ENCODE results near the gene PSG1.
A peak's percentile ranks its signal among the peaks of the same experiment; 100 is the strongest.
"Not testable (repeated sequence)": the region's sequence is repeated elsewhere in the genome, so short reads cannot be mapped to it uniquely, and the experiment has no call there.

PSG1 gene

GRCh38 chr19:42879613-42880012 lies at the start of gene PSG1:
TSS of gene PSG1 (minus strand) at chr19:42879713. CDS start at chr19:42879581, 132 bp downstream.
- FAIRE-seq (no peak), DNase-seq (ENCODE audit: low spot score) (no peak)

GRCh38 chr19:42928896-42929295 lies 49.4 kb upstream of the PSG1 start:
- FAIRE-seq = no peak
- no peak for DNase-seq (ENCODE audit: low spot score)

DNA sequence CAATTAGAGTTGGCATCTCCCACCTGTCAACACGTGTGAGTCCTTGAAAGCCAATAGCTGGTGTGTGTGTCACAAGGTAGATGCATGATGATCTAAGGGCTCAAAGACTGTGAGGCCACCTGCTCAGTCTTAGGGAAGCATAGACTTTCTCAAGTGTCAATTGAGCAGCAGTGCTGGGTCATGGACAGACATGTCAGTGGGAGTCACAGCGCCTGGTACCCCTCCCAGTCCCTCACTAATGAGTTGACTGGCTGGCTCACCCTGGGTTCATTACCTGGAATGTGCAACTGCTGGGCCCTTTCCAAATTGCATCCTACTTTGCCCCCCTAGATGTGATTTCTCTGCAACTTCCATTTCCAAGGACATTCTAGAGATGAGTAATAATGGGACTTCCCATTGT lies 47.3 kb upstream of the PSG1 start:
- no peak for FAIRE-seq
- DNase-seq (ENCODE audit: low spot score) = no peak

- not testable (repeated sequence) for FAIRE-seq
- DNase-seq (ENCODE audit: low spot score) = peak; percentile 48
These were observed 43.6 kb upstream of the PSG1 start for GRCh38 chr19:42923106-42923505.

DNA sequence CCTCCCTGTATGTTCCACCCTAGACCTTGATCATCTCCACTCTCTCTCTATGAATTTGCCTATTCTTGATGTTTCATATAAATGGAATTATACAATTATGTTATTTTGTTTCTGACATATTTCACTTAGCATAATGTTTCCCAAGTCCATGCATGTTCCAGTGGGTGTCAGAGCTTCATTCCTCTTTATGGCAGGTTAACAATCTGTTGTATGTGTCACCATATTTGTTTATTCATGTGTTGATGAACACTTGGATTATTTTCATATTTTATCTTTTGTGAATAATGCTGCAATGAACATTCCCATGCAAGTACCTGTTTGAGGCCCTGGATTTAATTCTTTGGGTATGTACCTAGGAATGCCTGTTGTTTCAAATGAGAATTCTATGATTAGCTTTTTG lies 41.5 kb upstream of the PSG1 start:
- not testable (repeated sequence) for FAIRE-seq

GRCh38 chr19:42919757-42920079 lies 40.2 kb upstream of the PSG1 start:
- DNase-seq (ENCODE audit: low spot score) = no peak
- FAIRE-seq = no peak

More for the DNA sequence above, 41.5 kb upstream of the PSG1 start:
- not testable (repeated sequence) for DNase-seq (ENCODE audit: low spot score)

- not testable (repeated sequence) for DNase-seq (ENCODE audit: low spot score); FAIRE-seq
These were observed 39.7 kb upstream of the PSG1 start for GRCh38 chr19:42919070-42919756.

DNA sequence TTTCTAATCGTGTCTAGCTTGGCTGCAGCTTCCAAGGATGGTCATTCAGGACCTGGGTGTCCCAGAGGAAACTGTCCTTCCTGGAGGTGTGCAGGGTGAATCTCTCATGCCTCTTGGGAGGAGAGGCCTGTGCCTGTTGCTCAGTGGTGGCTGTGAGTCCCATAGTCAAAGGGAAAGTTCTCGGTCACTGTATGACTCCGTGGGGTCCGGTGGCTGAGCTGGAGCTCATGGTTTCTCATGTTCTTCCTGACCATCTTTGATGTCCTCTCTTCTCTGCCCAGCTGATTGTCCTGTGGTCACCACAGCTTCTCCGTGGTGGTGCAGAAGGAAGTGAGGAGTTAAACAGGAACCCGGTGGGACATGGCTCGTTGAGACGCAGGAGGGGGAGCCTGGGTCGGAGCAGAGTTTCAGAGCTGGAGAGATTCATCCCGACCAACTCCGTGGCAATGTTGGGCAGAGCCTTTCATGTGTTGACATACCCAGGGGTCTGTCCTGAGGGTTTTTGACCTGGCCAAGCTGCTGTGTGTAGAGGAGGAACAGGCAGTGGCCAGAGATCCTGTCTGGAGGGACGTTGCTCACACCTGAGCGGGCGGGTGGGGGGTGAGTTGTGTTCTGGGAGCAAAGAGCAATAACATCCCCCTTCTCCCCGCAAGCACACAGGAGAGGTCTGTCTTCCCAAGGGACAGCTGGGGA lies 39.0 kb upstream of the PSG1 start:
- not testable (repeated sequence) for FAIRE-seq

GRCh38 chr19:42917634-42918033 lies 38.1 kb upstream of the PSG1 start, which contains the start of gene PSG6:
TSS of gene PSG6 (minus strand) at chr19:42917894. CDS start at chr19:42917792, 102 bp downstream.
- FAIRE-seq = not testable (repeated sequence)

More for the DNA sequence above, 39.0 kb upstream of the PSG1 start:
- not testable (repeated sequence) for DNase-seq (ENCODE audit: low spot score)

GRCh38 chr19:42916931-42917330 lies 37.4 kb upstream of the PSG1 start:
- FAIRE-seq; DNase-seq (ENCODE audit: low spot score): not testable (repeated sequence)

More at GRCh38 chr19:42917634-42918033, 38.1 kb upstream of the PSG1 start, which contains the start of gene PSG6:
- DNase-seq (ENCODE audit: low spot score) = not testable (repeated sequence)

DNA sequence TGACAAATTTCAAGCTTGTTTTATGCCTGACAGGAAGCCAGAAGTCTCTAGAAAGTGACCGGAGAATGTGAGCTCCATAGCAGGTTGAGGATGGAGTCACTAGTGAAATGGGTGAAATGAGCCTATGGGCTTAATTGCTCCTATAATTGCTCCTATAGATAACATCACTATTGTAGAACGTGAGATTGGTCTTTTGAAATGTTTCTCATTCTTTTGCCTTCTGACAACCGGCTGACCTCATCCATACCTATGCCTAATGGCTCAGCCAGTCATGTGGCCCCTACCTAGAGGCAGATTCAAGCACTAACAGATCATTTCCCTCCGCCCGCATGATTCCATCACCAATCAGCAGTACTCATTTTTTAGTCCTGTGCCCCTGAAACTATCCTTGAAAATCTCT lies 34.0 kb upstream of the PSG1 start:
- not testable (repeated sequence) for FAIRE-seq; DNase-seq (ENCODE audit: low spot score)

DNA sequence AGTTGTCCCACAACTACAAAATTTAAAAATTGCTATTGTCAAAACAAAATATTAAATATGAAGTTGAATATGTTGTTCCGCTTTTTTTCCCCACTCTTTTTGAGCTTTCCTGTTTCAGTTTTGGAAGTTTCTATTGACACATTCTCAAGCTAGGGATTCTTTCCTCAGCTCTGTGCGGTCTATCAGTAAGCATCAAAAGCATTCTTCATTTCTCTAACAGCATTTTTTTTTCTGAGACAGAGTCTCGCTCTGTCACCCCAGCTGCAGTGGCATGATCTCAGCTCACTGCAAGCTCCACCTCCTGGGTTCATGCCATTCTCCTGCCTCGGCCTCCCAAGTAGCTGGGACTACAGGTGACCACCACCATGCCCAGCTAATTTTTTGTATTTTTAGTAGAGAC lies 33.4 kb upstream of the PSG1 start:
- FAIRE-seq; DNase-seq (ENCODE audit: low spot score): not testable (repeated sequence)

DNA sequence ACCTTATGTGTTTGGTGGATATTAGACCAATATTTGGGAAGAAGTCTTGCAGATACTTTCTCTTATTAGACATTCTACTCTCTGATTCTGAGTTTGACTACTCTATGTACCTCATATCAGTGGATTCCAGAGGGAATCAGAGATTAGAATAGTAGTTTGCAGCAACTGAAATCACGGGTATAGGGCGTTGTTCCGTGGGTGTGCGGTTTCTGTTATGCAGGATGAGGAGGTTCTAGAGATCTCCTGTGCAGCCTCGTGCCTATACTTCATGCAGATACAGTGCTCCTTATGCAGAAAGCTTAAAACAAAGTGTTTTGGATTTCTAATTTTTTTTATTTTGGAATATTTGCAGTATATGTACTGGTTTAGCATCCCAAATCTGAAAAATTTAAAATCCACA lies 32.2 kb upstream of the PSG1 start:
- DNase-seq (ENCODE audit: low spot score); FAIRE-seq: not testable (repeated sequence)

- FAIRE-seq; DNase-seq (ENCODE audit: low spot score): not testable (repeated sequence)
These were observed 26.6 kb upstream of the PSG1 start for GRCh38 chr19:42906162-42906561.

- FAIRE-seq; DNase-seq (ENCODE audit: low spot score): not testable (repeated sequence)
These were observed 21.0 kb upstream of the PSG1 start for GRCh38 chr19:42900561-42900960.

GRCh38 chr19:42899674-42900073 lies 20.2 kb upstream of the PSG1 start:
- DNase-seq (ENCODE audit: low spot score); FAIRE-seq: not testable (repeated sequence)

DNA sequence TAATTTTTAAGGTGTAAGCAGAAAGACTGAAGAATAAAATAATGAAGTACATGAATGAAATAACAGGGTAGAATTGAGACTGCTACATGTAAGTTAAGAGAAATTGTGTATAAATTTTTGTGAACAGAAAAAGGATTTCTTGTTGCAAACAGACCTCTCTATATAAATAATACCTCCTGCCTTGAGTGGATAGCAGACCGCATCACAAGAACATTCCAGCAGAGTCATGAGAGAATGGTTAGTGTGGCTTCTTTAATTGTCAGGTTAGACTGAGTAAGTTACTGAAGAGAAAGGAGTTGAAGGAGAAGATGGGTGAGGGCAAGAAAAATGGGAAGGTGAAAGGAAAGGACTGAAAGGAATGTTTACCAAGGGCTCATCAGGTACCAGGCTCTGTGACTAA lies 19.6 kb upstream of the PSG1 start:
- FAIRE-seq = not testable (repeated sequence)
- DNase-seq (ENCODE audit: low spot score) = peak; percentile 25

DNA sequence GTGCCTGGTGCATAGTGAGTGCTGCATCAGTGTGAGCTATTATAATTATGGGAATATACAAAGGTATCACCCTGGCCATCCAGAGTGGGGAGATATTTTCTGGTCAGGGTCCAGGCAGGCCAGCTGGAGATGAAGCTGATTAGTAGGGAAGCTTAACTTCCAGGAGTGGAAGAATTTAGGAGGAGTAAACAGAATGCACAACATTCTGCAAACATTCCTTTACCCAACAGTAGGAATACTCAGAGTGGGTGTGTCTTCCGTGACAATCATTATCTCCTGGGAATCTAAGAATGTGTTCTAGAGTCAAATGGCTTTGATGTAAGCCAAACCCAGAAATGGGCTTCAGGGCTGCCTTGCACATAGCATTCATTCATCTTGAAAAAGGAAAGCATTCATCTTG lies 19.1 kb upstream of the PSG1 start:
- not testable (repeated sequence) for DNase-seq (ENCODE audit: low spot score); FAIRE-seq

DNA sequence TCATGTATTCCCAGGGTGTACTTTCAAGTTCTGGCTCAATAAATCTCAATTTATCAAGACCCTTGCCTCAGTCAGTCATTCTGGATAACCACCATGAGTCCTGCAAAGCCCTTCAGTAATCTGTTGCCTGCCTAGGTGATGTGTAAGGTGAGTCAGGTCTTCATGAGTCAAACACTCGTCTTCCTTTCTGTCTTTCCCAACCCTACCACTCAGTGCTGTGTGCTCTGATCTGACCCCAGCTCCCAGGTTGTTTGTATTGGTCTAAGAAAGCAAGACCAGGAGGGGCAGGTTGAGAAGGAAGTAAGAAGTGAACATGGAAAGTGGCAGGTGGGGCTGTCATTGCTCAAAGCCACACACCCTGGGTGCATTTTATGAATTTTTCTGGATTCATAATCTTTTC lies 18.2 kb upstream of the PSG1 start:
- FAIRE-seq = not testable (repeated sequence)
- DNase-seq (ENCODE audit: low spot score) = peak; percentile 45

GRCh38 chr19:42890446-42890845 lies 10.9 kb upstream of the PSG1 start:
- DNase-seq (ENCODE audit: low spot score); FAIRE-seq: not testable (repeated sequence)

DNA sequence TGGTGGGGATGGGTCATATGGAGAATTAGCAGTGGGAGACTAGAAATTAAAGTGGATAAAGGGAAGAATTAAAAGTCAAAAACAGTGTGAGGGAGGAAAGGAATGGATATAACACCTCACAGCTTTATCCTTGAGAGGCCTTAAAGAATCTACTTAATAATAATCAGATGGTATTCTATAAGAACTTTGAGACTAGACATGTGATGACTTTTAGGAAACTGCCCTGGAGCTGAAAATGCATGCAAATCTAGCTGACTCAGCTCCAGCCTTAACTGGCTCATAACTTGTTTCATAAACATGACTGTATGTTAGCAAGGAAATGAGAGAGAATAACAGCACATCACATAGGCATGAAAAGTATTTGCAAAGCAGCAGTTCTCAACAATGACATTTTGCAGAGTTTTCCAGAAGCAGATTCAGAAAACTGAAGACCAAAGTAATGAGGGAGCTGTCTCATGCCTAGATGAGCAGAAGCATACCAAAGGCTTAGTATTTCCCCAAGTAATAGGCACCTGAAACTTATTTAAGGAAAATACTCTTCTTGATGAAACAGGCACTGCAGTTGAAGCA lies 8.4 kb upstream of the PSG1 start:
- not testable (repeated sequence) for DNase-seq (ENCODE audit: low spot score)
- FAIRE-seq = peak; percentile 62

DNA sequence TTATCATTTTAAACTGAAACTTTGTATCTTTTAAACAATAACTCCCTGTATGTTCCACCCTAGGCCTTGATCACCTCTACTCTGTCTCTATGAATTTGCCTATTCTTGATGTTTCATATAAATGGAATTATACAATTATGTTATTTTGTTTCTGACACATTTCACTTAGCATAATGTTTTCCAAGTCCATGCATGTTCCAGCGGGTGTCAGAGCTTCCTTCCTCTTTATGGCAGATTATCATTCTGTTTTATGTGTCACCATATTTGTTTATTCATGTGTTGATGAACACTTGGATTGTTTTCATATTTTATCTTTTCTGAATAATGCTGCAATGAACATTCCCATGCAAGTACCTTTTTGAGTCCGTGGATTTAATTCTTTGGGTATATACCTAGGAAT lies 3.2 kb upstream of the PSG1 start:
- DNase-seq (ENCODE audit: low spot score); FAIRE-seq: not testable (repeated sequence)
